K562 (cell line): Measurements from ENCODE around the gene KRT77.

Experiments used
- CTCF ChIP-seq, 3 experiments: IDR thresholded peaks in 2 of 3; conservative IDR thresholded peaks in 1 of 3; 2 replicates each; pipeline ENCODE4 v1.5.1; 2011 to 2012; ENCODE audit warnings: low read length in 3 of 3, mild to moderate bottlenecking in 3 of 3, control low read depth in 2 of 3, improper control_type of control experiment in 1 of 3, inconsistent platforms in 1 of 3, low read depth in 1 of 3, mixed read lengths in 1 of 3, moderate library complexity in 1 of 3; ENCODE audit not compliant: insufficient read depth in 2 of 3
- ETV5 ChIP-seq: sonication (generic); formaldehyde crosslinking; IDR thresholded peaks from 2 replicates; pipeline ENCODE4 v1.4.0; 2020; ENCODE audit warnings: low read depth, mild to moderate bottlenecking, missing genetic modification reagents
- L3MBTL2 ChIP-seq: fragments of 450-650 bp; IDR thresholded peaks from 2 replicates; pipeline ENCODE4 v1.6.1; 2016; ENCODE audit warnings: mild to moderate bottlenecking, moderate library complexity
- MGA ChIP-seq: fragments of 450-650 bp; IDR thresholded peaks from 2 replicates; pipeline ENCODE4 v1.6.1; 2016; ENCODE audit warnings: mild to moderate bottlenecking, moderate library complexity
- POLR2A ChIP-seq: fragments of 450-650 bp; conservative IDR thresholded peaks from 2 replicates; pipeline ENCODE4 v1.6.1; 2016
- POLR2AphosphoS5 ChIP-seq: IDR thresholded peaks from 2 replicates; pipeline ENCODE4 v1.6.1; 2011; ENCODE audit warnings: mild to moderate bottlenecking, low read depth, low read length, moderate library complexity; ENCODE audit not compliant: control insufficient read depth, insufficient read depth
- TCF7L2 ChIP-seq: fragments of 150-350 bp; IDR thresholded peaks from 2 replicates; pipeline ENCODE4 v1.6.1; 2016; ENCODE audit warnings: low read depth, mild to moderate bottlenecking, low read length, moderate library complexity
- THRB ChIP-seq: fragments of 450-650 bp; formaldehyde crosslinking; conservative IDR thresholded peaks from 2 replicates; pipeline ENCODE4 v1.4.0; 2022; ENCODE audit warnings: mild to moderate bottlenecking, missing genetic modification characterization
- ZNF655 ChIP-seq: fragments of 250-450 bp; sonication (Bioruptor Pico); IDR thresholded peaks from 2 replicates; pipeline ENCODE4 v1.5.0; 2021

GRCh38 chr12:52647601-52648000, 55.7 kb downstream of the KRT77 start:
- TF ChIP-seq CTCF (IDR thresholded peaks at IDR 0.05 in 2 of 3, conservative IDR thresholded peaks at IDR 0.05 in 1 of 3; ENCODE audit: insufficient read depth in 2 of 3, low read depth in 1 of 3, low read length in 3 of 3), result no peak
- TF ChIP-seq POLR2A, result no peak
- no peak for TF ChIP-seq ZNF655 (CRISPR knock-in tag)
- no peak for TF ChIP-seq POLR2AphosphoS5
- TF ChIP-seq ETV5 (CRISPR knock-in tag), result no peak
- TF ChIP-seq TCF7L2, result no peak
- TF ChIP-seq THRB (CRISPR knock-in tag), result no peak
- TF ChIP-seq MGA, result peak; percentile 21; the same call in 1 of the 2 replicates
- TF ChIP-seq L3MBTL2, result 0 out of 2 replicates have a peak, but pooled peaks have one; percentile 31
